GM21360 (cell line): ENCODE data around the gene CERS1.

Experiments
- ATAC-seq: cut with Tn5 transposase; IDR thresholded peaks from one replicate; pipeline ENCODE4 v1.9.1; 2021; ENCODE audit warnings: mild to moderate bottlenecking, moderate library complexity; ENCODE audit not compliant: unreplicated experiment

CERS1 gene

DNA sequence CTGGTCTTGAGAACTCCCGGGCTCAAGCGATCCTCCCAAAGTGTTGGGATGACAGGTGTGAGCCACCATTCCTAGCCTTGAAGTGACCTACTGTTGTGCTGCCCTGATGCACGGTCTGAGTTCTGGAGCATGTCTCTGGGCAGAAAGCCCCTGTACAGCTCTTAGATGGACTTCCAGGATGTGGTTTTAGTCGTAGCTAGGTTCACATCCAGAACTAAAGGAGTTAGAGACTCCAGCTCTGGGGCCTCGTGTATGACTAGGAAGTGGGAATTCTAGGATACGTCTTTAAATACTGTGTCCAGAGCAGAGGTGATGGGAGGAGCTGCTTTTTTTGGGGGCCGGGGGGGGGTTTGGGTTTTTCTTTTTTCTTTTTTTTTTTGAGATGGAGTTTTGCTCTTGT, 52.0 kb downstream of the CERS1 start:
- ATAC-seq, result no peak

DNA sequence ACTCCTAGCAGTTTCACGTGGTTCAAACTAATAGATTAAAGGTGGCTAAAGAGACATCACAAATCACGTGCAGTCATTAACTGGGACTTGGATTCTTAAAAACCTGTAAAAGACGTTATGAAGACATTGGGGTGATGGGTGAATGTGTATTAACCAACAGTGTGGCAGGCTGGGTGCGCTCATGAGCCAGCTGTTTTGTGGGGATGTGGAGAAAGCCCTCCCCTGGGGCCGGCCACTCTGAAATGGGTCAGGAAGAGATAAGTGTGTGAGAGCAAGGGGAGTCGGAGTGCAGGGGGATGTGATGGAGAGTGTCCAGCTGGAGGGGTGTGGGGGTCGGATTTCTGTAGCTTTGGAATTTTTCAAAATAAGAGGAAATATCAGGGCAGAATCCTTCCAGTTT, 53.8 kb downstream of the CERS1 start:
- no peak for ATAC-seq

DNA sequence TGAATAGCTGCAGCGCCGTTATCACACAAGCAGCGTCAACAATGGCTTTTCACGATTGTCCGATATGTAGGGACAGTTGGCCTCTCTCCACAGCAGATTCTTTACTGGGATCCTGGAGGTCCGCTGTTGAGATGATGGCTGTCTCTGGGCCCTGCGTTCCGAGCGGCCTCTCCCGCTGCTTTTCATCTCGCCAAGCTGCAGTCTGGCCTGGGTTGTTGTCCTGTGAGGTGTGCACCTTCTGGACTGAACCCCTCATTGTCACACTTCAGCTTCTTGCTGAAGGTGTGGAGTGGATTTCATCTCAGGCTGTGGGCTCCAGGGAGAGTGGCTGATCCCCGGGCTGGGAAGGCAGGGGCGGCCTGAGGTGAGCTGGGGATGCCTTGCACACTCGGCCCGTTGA, 54.6 kb downstream of the CERS1 start:
- ATAC-seq, result no peak

DNA sequence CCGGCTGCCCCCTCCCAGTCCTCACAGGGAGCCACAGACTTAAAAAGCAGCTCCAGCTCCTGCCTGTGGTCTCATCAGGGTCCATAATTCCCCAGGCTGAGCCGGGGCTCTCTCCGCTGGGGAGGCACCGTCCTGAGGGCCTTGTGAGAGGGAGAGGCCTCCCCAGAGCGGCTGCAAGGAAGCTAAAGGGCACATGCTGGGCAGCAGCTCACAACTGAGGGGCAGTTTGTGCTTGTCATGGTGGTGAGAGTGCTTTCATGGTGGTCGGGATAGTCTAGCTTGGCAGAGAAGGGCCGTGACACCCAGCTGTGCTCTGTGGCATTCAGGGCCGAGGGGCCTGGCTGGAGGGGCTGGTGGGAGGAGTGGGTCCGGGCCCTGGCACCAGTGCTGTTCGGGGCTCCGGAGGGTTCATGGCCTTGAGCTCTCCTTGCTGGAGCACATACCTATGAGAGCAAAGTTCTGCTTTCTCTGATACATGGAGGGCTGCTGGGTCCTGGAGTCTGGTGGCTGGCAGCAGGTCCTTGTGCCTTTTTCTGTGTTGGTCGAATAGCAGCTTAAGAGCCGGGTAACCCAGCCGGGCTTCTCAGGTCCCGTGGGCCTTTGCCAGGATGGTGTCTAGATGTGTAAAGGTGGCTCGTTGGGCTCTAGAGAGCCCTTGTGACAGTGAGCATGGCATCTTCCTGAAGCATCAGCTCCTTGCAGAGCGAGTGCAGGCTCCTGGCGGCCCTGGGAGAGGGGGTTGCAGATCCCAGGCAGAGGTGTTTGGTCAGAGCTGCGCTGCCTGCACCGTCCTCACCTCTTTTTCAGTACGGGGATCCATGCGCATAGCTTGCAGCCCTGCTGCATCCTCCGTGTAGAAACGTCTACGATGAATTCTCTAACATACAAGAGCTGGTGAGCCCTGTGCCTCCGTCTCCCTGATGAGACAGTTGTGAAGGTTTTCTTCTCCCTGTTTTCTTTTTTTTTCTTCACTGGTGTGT, 55.4 kb downstream of the CERS1 start:
- no peak for ATAC-seq

DNA sequence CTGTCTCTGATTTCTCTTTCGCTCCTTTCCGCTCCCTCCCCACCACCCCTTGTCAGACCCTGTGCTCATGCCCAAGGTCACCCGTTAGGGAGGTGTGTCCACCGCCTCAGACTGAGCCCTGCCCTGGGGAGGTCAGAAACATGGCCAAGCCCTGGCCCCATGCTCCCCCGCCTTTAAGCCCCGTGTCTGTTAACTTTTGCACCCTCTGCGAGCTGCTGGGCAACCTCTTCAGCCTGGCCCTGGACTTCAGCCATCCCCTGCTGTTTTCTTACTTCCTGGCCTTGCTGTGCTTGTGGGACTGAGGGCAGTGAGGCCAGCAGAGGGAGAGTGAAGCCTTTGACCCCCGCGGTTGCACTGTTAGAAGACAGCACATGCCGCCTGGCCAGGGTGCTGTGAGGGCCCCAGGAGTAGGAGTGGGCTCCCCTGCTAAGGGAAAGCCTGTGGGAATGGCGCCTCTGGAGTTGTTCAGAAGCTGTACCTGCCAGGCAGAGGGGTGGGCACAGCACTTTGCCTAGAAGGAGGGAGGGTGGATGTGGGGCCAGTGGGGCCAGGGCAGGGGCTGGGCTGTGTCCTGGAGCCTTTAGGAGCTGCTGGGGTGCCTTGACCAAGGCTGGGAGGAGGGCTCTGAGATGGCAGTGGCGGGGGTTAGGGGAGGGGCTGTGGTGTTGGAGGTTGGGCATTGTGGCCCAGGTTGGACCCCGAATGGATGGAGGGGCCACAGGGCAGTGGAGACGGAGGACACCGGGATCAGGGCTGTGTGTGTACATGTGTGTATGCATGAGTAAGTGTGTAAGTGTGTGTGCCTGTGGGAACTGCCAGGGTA, 56.3 kb downstream of the CERS1 start:
- no peak for ATAC-seq

DNA sequence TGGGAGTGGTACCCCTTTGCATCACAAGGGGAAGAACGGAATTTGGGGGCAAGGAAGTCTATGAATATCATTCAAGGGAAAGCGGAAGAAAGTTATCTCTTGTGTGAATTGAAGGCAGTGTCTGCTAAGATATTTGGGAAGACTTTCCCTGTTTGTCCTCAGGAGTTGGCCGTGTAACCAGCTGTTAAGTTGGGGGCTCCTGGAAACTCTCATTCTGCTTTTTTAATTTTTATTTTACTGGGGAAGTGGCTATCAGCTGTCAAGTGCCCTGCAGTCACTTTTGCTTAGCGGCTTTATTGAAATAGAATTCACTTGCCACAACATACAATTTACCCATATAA, 61.3 kb downstream of the CERS1 start:
- ATAC-seq, result no peak

DNA sequence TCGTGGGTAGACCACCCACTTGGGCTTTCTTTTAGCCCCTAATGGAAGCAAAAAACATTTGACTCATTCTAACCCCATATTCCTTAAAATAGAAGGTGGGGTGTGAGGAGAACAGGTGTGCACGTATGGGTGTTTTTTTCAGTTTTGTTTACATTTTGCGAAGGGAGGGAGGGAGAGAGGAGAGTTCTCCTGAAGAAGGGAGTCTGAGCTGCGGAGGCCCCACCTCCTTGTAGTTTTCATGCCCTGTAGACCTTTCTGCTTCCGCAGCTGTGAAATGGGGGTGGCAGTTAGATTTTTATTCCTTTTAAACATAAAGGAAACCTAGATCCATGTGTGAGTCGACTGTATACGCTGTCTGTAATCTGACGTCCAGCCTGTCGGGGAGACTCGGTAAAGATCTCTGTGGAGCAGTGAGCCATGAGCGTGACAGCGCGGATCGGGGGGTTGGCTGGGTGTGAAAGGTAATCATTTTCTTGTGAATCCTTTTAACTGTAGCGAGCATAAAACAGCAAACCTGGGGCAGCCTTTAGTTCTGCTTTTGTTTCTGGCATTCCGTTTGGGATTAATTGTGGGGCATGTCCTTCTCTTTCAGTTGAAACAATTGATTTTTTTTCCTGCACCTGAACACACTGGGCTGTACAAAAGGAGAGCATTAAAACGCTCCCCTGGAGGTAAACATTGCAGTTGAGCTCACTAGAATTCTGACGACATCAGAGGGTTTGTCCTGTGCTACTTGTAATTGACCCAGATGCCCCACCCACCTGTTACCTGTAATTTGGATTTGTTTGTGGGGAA, 61.9 kb downstream of the CERS1 start:
- no peak for ATAC-seq

DNA sequence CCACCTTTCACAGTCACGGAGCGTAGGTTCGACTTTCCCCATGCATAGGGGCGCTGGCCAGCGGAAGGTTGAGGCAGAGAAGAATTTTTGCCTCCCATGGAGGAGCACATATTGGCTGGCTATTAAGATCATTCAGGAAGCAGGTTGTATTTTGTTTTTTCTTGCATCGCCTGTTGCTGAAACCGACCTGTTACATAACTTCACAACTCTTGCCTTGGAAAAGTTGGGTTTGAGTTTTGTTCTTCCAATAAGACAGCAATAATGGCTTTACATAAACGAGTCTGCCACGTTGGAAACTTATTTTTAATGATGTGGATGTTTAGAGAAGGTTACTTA, 62.8 kb downstream of the CERS1 start:
- ATAC-seq, result peak; percentile 1

DNA sequence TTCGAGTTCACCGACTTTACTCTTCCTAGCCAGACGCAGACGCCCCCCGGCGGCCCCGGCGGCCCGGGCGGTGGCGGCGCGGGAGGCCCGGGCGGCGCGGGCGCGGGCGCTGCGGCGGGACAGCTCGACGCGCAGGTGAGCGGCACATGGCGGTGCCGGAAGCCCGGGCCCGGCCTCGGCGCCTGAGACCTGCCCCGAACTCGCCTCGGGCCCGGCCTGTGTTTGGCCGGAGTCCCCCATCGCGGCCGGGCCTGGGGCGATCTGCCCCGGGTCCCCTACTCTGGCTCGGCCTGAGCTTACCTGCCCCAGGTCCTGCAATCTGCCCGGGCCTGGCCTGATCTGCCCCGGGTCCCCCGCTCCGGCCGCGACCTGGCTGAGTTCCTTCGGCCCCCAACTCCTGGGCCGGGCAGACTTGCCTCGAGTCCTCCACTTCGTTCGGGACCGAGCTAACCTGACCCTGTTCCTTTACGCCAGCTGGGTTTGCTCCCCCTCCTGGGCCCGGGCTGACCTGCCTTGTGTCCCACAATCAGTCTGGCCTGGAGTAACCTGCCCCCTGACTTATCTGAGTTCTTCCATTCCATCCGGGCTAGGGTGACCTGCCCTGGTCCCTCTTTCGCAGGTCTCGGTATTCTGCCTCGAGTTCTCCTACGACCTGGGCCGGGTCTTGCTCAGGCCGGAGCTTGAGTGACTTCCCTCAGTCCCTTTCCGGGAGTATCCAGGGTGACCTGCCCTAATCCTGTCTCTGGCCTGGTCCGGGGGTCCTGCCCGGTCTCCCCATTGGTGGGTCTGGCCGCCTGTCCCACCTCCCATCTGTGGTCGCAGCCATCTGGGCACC, 63.4 kb downstream of the CERS1 start:
- ATAC-seq, result peak; percentile 30

DNA sequence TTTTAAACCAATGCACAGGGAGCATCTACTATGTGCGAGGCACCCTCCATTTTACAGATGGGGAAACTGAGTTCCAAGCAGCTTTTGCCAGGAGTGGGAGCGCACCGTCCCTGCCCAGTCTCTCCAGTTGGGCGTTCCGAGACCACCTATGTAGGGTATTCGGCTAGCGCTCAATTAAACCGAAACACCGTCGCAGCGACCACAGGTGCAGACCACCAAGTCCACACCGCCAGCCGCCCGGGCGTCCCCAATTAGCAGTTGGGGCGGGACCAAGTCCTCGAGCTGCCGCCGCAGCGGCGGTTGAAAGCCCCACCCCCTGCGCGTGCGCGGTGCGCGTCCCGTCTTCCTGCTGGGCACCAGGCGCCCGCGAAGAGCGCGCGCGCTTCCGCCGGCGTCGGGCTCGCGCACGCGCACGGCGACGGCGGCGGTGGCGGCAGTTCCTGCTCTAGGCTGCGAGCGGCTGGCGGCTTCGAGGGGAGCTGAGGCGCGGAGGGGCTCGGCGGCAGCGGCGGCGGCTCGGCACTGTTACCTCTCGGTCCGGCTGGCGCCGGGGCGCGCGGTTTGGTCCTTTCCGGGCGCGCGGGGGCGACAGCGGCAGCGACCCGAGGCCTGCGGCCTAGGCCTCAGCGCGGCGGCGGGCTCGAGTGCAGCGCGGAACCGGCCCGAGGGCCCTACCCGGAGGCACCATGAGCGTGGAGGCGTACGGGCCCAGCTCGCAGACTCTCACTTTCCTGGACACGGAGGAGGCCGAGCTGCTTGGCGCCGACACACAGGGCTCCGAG, 64.2 kb downstream of the CERS1 start, which contains the start of gene UPF1:
TSS of gene UPF1 (plus strand) at position 436 of the 782 bp plus-strand sequence. CDS start at position 687, 251 bp downstream.
- peak; percentile 63 for ATAC-seq

DNA sequence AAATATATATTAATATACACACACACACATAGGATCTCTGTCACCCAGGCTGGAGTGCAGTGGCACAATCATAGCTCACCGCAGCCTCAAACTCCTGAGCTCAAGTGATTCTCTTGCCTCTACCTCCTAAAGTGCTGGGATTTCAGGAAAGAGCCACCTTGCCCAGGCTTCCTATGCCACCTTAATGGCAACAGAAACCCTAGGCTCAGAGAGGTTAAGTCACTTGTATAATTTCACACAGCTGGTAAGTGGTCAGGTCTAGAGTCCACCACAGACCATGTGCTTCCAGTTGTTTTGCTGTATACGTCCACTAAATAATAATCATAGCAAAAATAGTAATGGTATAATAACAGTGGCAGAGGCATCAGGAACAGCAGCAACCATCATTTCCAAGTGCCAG, 65.5 kb downstream of the CERS1 start:
- ATAC-seq, result no peak

DNA sequence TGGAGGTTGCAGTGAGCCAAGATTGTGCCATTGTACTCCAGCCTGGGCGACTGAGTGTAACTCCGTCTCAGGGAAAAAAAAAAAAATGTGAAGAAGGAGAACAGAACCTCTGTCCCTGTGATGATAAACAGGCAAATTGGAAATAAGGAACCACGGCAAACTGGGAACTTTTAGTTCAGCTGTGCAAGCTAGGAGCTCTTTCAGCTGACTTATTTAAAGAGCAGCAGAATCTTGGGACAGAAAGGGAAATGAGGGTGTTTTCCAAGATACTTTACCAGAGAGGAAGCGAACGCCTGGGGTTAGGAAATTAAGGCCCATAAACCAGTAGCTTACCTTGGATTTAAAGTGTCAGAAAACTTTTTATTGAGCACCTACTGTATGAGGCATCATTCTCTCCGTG, 67.2 kb downstream of the CERS1 start:
- no peak for ATAC-seq
